ENCODE data around the gene SUPT6H.
"Not testable (repeated sequence)": the region's sequence is repeated elsewhere in the genome, so short reads cannot be mapped to it uniquely, and the experiment has no call there.

DNA sequence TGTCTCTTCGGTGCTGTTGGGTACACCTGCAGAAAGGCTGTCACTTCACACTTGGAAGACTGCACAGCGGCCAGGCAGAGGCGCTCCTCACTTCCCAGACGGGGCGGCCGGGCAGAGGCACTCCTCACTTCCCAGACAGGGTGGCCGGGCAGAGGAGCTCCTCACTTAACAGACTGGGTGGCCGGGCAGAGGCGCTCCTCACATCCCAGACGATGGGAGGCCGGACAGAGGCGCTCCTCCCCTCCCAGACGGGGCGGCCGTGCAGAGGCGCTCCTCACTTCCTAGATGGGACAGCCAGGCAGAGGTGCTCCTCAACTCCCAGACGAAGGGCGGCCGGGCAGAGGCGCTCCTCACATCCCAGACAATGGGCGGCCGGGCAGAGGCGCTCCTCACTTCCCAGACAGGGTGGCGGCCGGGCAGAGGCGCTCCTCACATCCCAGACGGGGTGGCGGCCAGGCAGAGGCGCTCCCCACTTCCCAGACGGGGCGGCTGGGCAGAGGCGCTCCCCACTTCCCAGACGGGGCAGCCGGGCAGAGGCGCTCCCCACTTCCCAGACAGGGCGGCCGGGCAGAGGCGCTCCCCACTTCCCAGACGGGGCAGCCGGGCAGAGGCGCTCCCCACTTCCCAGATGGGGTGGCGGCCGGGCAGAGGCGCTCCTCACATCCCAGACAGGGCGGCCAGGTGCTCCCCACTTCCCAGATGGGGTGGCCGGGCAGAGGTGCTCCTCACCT lies 3.1 kb upstream of the SUPT6H start:
- TF ChIP-seq SMC3 (conservative IDR thresholded peaks at IDR 0.05; ENCODE audit: poor library complexity); EP300 (conservative IDR thresholded peaks at IDR 0.05; ENCODE audit: poor library complexity, severe bottlenecking); POLR2AphosphoS5 (IDR thresholded peaks at IDR 0.05); RAD21 (conservative IDR thresholded peaks at IDR 0.05): not testable (repeated sequence)
- TF ChIP-seq, protein P1, sequence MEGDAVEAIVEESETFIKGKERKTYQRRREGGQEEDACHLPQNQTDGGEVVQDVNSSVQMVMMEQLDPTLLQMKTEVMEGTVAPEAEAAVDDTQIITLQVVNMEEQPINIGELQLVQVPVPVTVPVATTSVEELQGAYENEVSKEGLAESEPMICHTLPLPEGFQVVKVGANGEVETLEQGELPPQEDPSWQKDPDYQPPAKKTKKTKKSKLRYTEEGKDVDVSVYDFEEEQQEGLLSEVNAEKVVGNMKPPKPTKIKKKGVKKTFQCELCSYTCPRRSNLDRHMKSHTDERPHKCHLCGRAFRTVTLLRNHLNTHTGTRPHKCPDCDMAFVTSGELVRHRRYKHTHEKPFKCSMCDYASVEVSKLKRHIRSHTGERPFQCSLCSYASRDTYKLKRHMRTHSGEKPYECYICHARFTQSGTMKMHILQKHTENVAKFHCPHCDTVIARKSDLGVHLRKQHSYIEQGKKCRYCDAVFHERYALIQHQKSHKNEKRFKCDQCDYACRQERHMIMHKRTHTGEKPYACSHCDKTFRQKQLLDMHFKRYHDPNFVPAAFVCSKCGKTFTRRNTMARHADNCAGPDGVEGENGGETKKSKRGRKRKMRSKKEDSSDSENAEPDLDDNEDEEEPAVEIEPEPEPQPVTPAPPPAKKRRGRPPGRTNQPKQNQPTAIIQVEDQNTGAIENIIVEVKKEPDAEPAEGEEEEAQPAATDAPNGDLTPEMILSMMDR (IDR thresholded peaks at IDR 0.05; ENCODE audit: poor library complexity, severe bottlenecking) = not testable (repeated sequence)
